ENCODE results near the gene EPHX1. TPM values are rescaled to one million over a fixed set of nuclear protein-coding genes. Genes with fewer than 3 reads are reported as not detected.

EPHX1 gene
- total RNA-seq, 1 donor = 3.2 TPM

- no peak for DNase-seq (ENCODE audit: low read depth in 2 of 3, low spot score in 2 of 3)
Observed at GRCh38 chr1:225891229-225891972, 81.5 kb downstream of the EPHX1 start.

GRCh38 chr1:225892307-225892706, 82.4 kb downstream of the EPHX1 start:
- no peak for DNase-seq (ENCODE audit: low read depth in 2 of 3, low spot score in 2 of 3)

Other genes starting within 250 kb of the EPHX1 start
- 0.54 TPM for gene ENAH, start 157.0 kb upstream of the EPHX1 start, total RNA-seq
- gene SRP9, start 32.3 kb upstream of the EPHX1 start, total RNA-seq = 126 TPM
- gene TMEM63A, start 72.3 kb downstream of the EPHX1 start, total RNA-seq = 70.0 TPM
- gene LEFTY1, start 79.0 kb downstream of the EPHX1 start, total RNA-seq = under 0.01 TPM
- gene PYCR2, start 114.1 kb downstream of the EPHX1 start, total RNA-seq = 135 TPM
- gene LEFTY2, start 131.1 kb downstream of the EPHX1 start, total RNA-seq = 0.27 TPM
- 21.5 TPM for gene SDE2, start 189.2 kb downstream of the EPHX1 start, total RNA-seq